NCI-H748 (cell line): ENCODE measurements around the gene BICC1.
A peak's percentile ranks its signal among the peaks of the same experiment; 100 is the strongest.

Experiments used
- DNase-seq: peaks from one replicate; lab custom pipeline; 2025; ENCODE audit not compliant: unreplicated experiment; lab: John Stamatoyannopoulos, UW

The BICC1 gene

DNA sequence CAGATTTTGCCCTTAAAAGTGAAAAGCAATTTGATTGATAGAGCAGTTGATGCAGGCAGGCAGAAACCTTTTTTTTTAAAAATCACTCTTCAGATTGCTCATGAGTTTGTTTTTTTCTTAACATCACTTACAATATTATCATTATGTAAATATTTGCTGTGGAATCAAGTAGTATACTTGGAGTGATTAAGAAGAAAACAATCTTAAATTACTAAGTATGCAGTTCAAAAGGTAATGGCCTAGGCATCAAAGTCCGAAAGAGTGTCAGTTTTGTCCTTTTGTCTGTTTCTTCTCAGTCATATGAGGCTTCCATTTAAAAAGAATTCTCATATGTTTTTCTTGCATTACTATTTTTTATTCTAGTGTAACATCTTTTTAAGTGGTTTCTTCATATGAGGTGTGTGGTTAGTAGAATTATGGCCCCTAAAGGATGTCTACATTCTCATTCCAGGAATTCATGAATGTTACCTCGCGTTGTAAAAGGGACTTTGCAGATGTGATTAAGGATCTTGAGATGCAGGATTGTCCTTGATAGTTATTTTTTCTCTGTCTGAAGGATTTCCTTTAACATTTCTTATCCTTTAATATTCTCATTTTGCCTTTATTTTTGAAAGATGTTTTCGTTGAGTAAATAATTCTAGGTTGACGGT lies 44.0 kb downstream of the BICC1 start:
- no peak for DNase-seq

DNA sequence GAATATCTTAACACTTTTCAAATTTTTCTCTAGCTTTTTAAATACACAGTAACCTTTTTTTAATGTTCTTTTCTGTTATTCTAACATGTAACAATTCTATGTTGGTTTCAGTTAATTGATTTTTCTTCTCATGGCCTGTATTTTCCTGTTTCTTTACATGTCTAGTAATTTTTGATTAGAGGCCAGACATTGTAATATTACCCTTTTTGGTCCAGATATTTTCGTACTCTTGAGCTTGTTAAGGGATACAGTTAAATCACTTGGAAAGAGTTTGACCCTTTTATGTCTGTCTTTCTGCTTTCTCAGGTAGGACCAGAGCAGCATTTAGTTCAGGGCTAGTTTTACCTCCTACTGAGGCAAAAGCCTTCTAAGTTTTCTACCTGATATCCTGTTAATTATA lies 45.0 kb downstream of the BICC1 start:
- DNase-seq = no peak

DNA sequence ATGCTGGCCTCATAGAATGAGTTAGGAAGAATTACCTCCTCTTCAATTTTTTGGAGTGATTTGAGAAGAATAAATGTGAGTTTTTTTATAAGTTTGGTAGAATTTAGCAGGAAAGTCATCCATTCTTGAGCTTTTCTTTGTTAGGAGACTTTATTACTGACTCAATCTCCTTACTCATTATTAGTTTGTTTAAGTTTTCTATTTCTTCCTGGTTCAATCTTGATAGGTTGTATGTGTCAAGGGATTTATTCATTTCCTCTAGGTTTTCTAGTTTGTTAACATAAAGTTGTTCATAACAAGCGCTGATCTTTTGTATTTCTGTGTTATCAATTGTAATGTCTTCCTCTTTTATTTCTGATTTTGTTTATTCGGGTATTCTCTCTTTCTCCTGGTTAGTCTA lies 47.4 kb downstream of the BICC1 start:
- no peak for DNase-seq

DNA sequence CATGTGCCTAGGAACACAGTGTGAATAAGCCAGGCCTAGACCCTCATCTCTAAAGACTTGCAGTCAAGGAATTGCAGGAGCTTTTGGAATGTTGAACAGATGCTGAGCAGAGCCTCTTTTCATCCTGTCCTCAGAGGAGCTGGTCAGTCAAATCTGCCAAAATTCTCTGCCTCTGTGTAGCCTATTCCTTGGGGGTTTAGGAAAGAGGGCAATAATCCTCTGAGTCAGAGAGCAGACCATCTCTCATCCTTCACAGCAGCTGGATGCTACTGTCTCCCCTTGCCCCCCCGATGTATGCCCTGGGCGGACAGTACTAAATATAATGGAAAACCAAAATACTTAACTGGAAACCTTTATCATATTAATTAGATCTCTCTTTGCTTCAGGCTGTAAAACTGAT lies 52.6 kb downstream of the BICC1 start:
- DNase-seq = no peak

DNA sequence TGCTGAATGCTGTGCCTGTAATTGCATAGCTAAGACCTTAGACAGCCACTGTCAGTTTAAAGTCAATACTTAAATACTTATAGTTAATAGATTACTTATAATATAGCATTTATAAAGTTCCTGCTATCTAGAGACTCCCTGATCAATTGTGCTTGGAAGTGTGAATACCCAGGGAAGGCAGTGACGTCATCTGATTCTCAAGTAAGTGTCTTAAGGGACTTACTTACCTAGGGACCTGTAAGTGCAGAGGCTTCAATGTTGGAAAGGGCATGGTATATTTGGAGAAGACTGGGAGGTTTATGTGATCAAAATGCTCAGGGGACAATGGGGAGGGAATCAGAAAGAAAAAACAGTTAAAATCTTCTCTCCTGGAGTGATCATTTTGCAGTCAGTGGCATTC lies 55.0 kb downstream of the BICC1 start:
- DNase-seq = no peak

DNA sequence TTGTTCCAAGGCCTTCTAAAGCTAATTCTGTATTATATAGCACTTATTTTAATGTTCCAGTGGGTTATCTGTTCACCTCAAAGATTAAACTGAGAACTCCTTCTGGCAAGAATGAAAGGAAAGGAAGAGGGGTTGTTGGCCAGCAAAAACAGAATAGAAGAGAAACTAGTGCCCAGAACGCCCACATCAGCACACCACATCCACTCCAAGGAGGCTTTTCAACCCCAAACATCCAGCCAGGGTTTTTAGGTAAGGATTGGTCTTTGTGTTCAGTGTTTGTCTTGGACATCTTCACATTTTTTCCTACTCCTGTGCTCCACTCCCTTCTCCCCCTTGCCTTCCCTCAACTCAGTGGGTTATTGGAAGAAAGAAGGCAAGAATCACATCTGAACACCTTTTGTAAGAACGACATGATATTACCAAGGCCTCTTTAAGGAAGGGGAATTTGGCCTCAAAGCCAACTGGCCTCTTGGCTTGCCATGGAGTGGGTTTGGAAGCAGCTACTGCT lies 55.8 kb downstream of the BICC1 start:
- no peak for DNase-seq

DNA sequence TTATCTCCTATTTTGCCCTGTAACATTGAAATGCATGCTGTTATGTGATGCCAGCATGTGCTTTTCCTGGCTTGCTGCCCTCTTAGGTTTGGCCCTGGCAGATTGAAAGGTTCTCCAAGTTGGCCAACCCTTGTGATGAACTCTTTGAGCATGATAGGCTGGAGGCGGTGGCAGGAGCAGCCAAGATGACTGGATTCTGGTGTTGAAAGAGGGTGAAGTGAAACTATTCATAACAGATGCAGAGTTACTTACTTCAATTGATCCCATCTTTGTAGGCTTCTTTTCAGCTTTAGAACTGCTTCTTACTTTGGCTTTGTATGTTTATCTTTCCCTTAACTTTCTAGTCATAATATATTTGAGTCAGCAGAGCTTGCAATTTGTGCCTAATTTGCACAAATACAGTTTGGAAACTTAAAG lies 57.6 kb downstream of the BICC1 start:
- no peak for DNase-seq

DNA sequence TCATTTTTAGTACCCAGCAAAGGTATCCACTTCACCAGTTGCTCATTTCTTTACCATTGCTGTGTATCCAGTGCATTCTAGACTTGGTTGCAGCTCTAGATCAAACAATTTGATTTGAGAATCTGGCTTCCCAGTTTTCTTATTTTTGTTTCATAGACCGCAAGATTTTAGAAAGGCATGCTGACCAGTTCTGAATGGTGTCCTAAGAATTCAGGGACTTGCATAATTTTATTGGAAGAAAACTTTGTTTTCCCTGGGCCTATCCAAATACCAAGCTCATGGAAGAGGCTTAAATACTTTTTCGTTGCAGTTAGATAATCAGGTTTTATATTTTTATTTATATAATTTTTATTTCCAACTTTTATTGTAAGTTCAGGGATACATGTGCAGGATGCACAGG lies 58.3 kb downstream of the BICC1 start:
- DNase-seq = no peak

DNA sequence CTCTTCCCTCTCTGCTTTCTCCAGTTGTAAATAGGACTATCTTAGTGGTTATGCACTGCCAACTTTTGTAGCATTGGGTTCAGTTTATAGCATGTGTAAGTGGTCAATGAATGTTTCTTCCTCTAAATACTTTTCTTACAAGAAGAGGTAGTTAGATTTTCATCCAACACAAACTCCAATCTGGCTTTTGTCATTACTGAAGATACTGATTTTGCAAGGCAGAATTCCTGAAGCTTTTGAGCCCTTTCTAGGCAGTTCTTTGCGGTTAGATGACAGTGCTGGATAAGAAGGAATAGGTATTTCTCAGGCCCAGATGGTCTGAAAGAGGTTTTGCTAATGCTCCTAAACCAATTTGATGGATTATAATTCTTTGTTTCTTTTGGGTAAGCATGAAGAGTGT lies 60.5 kb downstream of the BICC1 start:
- DNase-seq = no peak

DNA sequence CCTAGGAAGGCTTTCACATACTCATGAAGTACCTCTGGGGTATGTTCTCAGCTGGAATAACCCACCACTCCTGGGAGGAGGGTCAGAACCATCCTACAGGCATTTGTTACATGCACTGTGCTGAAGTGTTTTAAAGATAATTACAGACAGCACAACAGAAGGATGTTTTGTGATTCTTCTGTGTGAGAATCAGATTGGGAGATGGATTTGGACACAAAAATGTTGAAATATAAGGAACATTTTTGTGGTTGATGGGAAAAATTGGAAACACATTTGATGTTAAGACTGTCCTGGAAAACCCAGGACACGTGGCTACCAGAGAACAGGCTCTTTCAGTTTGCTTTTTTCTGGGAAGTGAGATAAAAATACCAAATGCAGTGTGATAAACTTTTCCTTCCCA lies 61.4 kb downstream of the BICC1 start:
- DNase-seq = no peak

DNA sequence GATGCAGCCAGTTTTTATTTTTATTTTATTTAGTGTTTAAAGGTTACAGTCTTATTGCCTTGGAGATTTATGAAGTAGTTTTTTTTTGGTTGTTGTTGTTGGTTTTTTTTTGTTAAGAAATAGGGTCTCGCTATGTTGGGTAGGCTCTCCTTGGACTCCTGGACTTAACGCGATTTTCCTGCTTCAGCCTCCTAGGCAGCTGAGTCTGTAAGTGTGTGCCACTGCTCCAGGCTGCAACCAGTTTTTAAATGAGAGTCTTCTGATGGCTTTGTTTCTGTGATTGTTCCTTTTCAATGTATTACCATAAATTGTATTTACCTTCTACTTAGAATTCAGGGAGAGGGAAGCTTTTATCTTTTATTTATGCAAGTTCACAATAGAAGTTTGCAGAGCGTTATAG lies 62.8 kb downstream of the BICC1 start:
- DNase-seq = peak; percentile 77

DNA sequence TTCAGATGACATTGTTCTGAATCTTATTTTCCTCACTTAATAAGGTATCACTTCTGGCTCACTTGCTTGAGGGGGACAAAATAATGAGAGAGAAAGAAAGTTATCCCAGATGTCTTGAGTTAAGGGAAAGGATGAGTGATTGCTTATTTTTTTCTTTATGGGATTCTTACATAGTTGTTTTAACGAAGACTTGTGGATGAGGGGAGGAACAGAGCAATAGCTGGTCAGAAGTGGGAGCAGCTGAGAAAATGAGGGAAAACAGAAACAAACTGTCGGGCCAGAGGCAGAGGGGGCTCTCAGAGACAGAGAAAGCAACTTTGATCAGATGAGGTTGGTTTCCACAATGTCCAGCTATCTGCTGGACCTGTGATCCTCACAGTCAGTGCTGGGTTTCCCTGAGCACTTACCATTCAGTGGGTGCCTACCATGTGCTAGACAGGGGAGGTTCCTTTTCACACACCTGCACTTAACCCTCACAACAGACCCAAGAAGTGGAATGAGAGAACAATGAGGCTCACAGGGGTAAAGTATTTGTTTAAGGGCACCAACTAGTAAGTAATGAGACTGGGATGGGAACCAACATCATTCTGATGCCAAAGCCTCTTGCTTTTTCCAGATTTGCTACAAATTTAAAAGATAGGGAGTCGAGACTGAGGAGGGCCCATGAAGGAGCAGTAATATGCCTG lies 64.2 kb downstream of the BICC1 start:
- peak; percentile 44 for DNase-seq

DNA sequence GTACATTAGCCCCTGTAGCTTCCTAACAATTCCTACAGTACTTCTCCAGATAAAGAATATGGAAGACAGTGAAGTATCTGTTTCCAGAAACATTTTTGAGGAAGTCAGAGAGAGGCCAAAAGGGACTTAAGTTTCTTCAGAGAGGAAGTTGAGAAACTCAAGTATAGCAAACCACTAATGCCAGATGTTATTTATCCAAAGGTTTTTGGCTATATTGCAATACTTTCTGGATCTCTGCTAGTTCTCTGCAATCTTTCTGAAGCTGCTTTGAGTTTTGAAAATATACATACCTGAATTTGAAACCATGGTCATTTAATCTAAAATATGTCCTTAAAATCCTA lies 64.7 kb downstream of the BICC1 start:
- DNase-seq = no peak

DNA sequence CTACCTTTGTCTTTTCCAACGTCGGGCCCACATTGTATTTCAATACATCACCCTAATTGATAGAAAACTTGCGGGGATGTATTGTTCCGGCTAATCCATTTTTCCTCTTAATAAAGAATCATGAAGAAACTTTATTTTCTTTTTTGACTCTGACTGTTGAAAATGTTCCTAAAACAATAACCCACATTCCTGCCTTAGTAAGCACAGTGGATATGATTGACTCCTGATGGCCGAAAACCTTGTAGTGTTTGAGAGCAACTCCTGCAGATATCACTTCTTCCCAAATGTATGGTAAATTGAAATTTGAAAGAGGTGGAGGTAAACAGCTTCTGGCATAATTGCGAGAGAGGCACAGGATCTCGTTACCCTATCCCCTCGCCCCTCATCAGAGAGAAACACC lies 65.7 kb downstream of the BICC1 start:
- no peak for DNase-seq

DNA sequence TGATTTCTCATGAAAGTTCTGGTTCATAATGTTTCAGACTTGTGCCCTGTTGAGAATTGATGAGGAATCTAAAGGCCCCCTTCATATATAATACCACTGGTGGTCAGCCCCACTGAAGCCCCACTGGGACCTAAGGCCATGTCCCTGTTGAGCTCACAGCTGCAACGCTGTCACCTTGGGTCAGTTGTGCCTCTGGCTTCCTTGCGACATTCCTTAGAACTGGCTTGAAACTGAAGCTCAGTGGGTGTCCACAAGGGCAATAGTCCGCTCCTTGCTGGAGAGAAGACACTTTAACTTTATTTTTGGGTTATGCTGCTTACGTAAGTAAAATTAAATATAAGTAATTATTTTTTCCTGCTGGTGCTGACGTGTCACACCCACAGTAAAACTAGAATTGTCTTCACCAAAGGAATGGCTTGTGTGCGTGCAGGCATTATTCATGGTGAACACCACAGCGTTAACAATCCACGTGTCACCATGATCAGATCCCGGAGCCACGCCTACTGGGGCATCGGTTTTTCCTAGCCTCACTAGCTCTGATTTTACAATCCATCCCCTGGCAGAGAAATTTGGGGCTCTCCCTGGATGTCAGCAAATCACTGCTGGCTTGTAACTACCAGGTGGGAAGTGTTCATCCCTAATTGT lies 66.5 kb downstream of the BICC1 start:
- no peak for DNase-seq

DNA sequence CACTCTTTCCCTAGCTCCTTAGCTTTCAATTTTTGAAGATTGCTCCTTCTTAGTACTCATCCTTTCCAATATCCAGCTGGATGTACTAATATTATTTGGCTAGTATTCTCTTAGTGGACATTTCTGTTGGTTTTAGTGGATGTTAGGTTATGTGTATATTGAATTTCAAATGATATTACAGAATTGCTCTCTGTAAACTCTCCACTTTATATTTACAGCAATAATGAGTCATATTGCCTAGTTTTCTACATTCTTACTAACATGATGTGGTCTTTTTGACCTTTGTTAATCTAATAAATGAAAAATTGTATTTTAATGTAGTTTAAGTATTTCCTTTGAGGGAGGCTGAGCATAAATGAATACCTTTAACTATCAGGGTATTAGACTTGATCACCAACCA lies 69.4 kb downstream of the BICC1 start:
- DNase-seq = no peak

DNA sequence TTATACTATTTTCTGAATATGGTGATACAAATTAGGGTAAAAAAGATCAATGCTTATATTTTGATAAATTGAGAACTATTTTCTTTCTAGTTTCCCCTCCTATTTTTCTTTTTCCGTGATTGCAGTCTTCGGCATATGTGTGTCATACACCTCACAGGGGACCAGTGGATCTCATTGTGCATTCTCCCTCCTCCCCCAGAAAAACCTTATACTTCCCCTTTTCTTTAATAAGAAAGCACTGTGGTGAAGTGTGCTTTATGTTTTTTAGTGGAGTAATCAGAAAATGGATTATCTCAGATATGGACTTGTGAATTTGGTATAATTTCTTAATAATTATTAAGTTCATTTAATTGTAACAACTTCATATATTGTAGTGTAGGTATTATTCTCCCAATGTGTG lies 72.8 kb downstream of the BICC1 start:
- DNase-seq = no peak

DNA sequence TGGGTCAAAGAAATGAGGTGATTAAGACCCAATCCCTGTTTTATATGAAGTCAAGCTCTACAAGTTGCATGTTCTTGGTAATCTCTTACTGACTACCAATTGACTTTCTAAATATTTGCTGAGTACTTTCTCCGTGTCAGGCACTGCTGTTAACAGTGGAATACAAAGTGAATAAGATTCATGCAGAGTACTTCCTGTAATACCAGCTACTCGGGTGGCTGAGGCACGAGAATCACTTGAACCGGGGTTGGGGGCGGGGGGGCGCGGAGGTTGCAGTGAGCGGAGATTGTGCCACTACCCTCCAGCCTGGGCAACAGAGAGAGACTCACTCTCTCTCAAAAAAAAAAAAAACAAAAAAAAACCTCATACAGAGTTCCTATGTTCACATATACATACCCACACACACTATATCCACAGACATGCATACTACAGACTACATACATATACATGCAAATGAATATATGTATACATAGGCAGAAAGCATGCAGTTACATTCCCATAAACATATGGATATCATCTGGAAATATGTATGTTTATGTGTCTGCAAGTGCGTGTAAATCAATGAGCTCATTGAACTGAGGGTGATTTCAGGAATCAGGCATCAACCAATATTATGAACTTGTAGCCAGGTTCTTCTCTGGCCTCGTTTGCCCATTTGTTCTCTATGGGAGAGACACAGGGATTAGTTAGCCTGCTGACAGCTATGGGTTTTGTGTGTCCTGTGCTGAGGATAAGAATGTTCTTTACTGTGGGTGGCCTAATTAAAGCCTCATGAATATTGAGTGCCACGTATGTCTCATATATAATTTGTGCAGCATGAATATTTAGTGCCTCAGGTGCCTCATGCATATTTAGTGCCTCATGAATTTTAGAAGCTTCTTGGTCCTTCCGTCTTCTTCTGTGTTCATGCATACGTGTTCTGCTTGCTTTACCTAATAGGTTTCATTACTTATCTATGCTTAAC lies 73.9 kb downstream of the BICC1 start:
- DNase-seq = no peak

DNA sequence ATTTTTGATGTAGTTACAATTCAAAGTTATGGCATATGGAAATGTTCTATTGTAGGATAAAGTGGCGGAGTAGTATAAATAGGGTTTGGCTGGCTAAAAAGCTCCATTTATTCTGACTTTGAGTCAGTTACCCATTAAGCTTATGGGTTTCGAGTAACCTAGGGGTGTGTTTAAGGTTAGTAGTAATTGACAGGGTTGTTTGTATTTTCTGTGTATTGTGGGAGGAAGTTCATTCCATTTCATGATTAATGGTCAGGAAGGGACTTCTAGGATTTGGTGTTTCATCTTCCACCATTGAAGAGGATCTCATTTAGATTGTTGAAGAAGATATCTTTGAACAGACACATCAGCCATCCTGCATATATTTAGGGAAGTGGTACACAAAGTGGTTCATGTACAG lies 75.0 kb downstream of the BICC1 start:
- DNase-seq = no peak

DNA sequence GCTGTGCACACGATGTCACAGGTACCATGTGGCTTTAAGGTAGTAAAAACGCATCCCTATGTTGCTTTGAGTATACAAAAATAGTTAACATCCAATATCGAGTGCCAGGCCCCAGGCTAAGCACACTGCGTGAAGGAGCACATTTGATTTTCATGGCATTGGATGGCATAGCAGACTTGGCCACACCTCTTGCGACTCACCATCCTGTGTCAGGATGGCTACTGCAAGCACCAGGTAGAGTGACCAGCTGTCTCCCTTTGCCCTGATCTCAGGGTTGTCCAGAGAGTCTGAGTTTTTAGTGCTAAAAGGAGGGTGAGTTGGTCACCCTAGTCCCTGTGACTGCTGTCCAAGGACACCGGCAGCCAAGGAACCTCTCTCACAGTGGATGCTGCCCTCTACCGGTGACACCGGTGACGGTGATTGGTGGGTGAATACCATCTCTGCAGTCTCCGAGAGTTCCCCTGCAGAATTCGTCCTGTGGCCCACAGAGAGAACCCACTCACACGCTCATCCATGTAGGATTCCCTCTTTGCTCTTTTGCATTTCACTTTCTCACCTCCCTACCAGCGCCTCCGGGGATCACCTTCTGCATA lies 76.1 kb downstream of the BICC1 start:
- DNase-seq = no peak
